ENCODE results near the gene CHML. TPM values are rescaled to one million over a fixed set of nuclear protein-coding genes. Genes with fewer than 3 reads are reported as not detected.

CHML gene
- total RNA-seq, 1 experiment from 2014 or later = 33.7 TPM

DNA sequence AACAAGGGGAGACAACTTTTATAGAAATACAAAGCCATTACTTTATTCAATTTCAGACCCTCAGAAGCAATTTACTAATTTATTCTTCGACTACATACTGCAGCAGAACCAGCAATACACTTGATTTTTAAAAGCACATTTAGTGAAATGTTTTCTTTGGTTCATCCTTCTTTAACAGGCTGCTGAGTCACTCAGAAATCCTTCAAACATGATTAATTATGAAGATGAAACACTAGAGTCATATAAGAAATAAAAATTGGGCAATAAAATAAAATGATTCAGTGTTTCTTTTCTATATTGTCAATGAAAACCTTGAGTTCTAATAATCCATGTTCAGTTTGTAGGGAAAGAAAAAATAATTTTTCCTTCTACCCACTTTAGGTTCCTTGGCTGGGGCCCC lies 47.0 kb downstream of the CHML start:
- Mint-ChIP-seq H3K4me1 (ENCODE audit: insufficient read depth, unreplicated experiment) (peaks cover 39% of the 10 kb centered on the region), H3K4me3 (ENCODE audit: unreplicated experiment) (no peak overlapping the region), H3K36me3 (ENCODE audit: insufficient read depth, unreplicated experiment) (peaks cover 68% of the 10 kb centered on the region), H3K9me3 (ENCODE audit: unreplicated experiment) (no peaks in the 10 kb centered on the region), H3K27me3 (ENCODE audit: insufficient read depth, unreplicated experiment) (no peaks in the 10 kb centered on the region), H3K27ac (ENCODE audit: low read depth, unreplicated experiment) (peak overlapping the region; percentile 76)
- intact Hi-C loops (cut with micrococcal nuclease) = loop anchor here (2.0 to 10.0 kb wide), 3 partner anchors 14 to 788 kb away; no protein-coding TSS in a partner anchor
- DNase-seq (ENCODE audit: unreplicated experiment) = peak; percentile 75
- TF ChIP-seq, protein P1, sequence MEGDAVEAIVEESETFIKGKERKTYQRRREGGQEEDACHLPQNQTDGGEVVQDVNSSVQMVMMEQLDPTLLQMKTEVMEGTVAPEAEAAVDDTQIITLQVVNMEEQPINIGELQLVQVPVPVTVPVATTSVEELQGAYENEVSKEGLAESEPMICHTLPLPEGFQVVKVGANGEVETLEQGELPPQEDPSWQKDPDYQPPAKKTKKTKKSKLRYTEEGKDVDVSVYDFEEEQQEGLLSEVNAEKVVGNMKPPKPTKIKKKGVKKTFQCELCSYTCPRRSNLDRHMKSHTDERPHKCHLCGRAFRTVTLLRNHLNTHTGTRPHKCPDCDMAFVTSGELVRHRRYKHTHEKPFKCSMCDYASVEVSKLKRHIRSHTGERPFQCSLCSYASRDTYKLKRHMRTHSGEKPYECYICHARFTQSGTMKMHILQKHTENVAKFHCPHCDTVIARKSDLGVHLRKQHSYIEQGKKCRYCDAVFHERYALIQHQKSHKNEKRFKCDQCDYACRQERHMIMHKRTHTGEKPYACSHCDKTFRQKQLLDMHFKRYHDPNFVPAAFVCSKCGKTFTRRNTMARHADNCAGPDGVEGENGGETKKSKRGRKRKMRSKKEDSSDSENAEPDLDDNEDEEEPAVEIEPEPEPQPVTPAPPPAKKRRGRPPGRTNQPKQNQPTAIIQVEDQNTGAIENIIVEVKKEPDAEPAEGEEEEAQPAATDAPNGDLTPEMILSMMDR (IDR thresholded peaks at IDR 0.05; ENCODE audit: unreplicated experiment) = no peak
- POLR2A ChIA-PET = interaction anchor here (0.6 to 7.2 kb wide), 8 partner anchors 10 to 74 kb away, joined by 3 to 126 read pairs (median 12); partner anchors contain the start of genes FH and KMO
- CTCF ChIA-PET = interaction anchor here (0.7 to 10.1 kb wide), 5 partner anchors 9 to 1380 kb away, joined by 3 to 155 read pairs (median 6); no protein-coding TSS in a partner anchor
- no TSS peak for BruUV-seq (replicated peaks)

DNA sequence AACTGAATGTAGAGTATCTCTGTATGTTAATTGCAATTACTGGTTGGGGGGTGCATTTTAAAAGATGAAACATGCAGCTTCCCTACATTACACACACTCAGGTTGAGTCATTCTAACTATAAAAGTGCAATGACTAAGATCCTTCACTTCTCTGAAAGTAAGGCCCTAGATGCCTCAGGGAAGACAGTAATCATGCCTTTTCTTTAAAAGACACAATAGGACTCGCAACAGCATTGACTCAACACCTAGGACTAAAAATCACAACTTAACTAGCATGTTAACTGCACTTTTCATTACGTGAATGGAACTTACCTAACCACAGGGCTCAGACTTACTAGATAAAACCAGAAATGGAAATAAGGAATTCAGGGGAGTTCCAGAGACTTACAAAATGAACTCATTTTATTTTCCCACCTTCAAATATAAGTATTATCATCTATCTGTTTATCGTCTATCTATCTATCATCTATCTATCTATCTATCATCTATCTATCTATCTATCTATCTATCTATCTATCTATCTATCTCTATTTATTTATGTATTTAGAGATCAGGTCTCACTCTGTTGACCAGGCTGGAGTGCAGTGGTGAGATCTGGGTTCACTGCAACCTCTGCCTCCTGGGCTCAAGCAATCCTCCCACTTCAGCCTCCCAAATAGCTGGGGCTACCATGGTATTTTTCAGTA lies 47.8 kb downstream of the CHML start:
- BruUV-seq (replicated peaks) = TSS peak; percentile 97
- H3K4me1 Mint-ChIP-seq (ENCODE audit: insufficient read depth, unreplicated experiment) = peaks cover 39% of the 10 kb centered on the region
- POLR2A ChIA-PET = interaction anchor here (0.6 to 7.2 kb wide), 16 partner anchors 8 to 114 kb away, joined by 3 to 126 read pairs (median 6); partner anchors contain the start of genes CHML, FH, KMO and OPN3

DNA sequence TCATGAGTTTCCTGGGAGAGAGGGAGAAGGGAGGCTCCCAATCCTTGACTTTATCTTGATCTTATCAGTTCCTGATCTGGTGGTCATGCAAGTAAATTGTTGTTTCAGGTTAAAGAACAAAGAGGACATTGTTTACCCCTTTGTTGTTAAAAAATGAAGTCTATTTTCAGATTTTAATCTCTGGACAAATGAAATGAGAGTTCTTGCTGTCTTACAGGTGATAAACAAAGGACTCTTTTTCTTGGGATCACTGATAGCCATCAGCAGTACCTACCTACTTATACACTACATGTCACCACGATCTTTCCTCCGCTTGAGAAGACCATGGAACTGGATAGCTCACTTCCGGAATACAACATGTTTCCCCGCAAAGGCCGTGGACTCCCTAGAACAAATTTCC lies 48.4 kb downstream of the CHML start:
- intact Hi-C loops (cut with micrococcal nuclease) = loop anchor here (1.0 to 10.0 kb wide), 5 partner anchors 9 to 787 kb away; no protein-coding TSS in a partner anchor
- H3K27ac Mint-ChIP-seq (ENCODE audit: low read depth, unreplicated experiment) = peak overlapping the region; percentile 76
- TF ChIP-seq, protein P1 (IDR thresholded peaks at IDR 0.05; ENCODE audit: unreplicated experiment) = no peak
- H3K4me1 Mint-ChIP-seq (ENCODE audit: insufficient read depth, unreplicated experiment) = peaks cover 39% of the 10 kb centered on the region
- no peaks in the 10 kb centered on the region for H3K9me3 Mint-ChIP-seq (ENCODE audit: unreplicated experiment)
- no TSS peak for BruUV-seq (replicated peaks)
- no peak for DNase-seq (ENCODE audit: unreplicated experiment)
- no peaks in the 10 kb centered on the region for H3K27me3 Mint-ChIP-seq (ENCODE audit: insufficient read depth, unreplicated experiment)
- ChIA-PET POLR2A (interaction anchor here (0.6 to 7.2 kb wide), 22 partner anchors 9 to 243 kb away, joined by 3 to 126 read pairs (median 4); partner anchors contain the start of genes CHML, FH, KMO and OPN3), CTCF (interaction anchor here (0.5 to 10.1 kb wide), 10 partner anchors 12 to 414 kb away, joined by 3 to 155 read pairs (median 6); partner anchors contain the start of gene KMO)
- peak overlapping the region; percentile 13 for H3K4me3 Mint-ChIP-seq (ENCODE audit: unreplicated experiment)
- peaks cover 66% of the 10 kb centered on the region for H3K36me3 Mint-ChIP-seq (ENCODE audit: insufficient read depth, unreplicated experiment)

More for the DNA sequence above, 47.8 kb downstream of the CHML start:
- DNase-seq (ENCODE audit: unreplicated experiment) = peak; percentile 98
- H3K4me3 Mint-ChIP-seq (ENCODE audit: unreplicated experiment) = peak overlapping the region; percentile 7
- intact Hi-C loops (cut with micrococcal nuclease) = loop anchor here (1.0 to 10.0 kb wide), 4 partner anchors 8 to 788 kb away; no protein-coding TSS in a partner anchor
- CTCF ChIA-PET = interaction anchor here (0.5 to 10.1 kb wide), 7 partner anchors 11 to 253 kb away, joined by 3 to 155 read pairs (median 10); partner anchors contain the start of gene KMO
- H3K27ac Mint-ChIP-seq (ENCODE audit: low read depth, unreplicated experiment) = peak overlapping the region; percentile 76
- TF ChIP-seq, protein P1 (IDR thresholded peaks at IDR 0.05; ENCODE audit: unreplicated experiment) = no peak
- H3K27me3 Mint-ChIP-seq (ENCODE audit: insufficient read depth, unreplicated experiment) = no peaks in the 10 kb centered on the region
- H3K9me3 Mint-ChIP-seq (ENCODE audit: unreplicated experiment) = no peaks in the 10 kb centered on the region
- H3K36me3 Mint-ChIP-seq (ENCODE audit: insufficient read depth, unreplicated experiment) = peaks cover 67% of the 10 kb centered on the region

DNA sequence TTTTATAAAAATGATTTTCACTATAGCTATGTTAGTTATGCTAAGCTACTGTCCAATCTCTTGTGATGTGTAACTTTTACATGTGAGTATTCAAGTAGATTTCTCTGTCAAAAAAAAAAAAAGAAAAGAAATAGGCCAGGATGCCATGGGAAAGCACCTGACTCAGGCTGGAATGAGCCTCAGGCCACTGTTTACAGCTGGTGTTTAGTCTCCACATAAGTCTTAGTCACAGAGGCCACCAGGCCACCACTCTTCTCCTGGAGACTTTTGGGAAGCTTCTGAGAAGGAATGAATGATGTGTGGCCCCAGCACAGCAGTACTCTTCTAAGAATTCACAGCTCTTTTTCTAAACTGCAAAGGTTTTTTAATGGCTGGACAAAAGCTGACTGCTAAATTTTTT lies 48.9 kb downstream of the CHML start:
- Mint-ChIP-seq H3K9me3 (ENCODE audit: unreplicated experiment) (no peaks in the 10 kb centered on the region), H3K4me1 (ENCODE audit: insufficient read depth, unreplicated experiment) (peaks cover 37% of the 10 kb centered on the region), H3K27me3 (ENCODE audit: insufficient read depth, unreplicated experiment) (no peaks in the 10 kb centered on the region), H3K27ac (ENCODE audit: low read depth, unreplicated experiment) (peak overlapping the region; percentile 76), H3K36me3 (ENCODE audit: insufficient read depth, unreplicated experiment) (peaks cover 65% of the 10 kb centered on the region), H3K4me3 (ENCODE audit: unreplicated experiment) (peak overlapping the region; percentile 13)
- ChIA-PET CTCF (interaction anchor here (0.6 to 10.1 kb wide), 13 partner anchors 12 to 859 kb away, joined by 3 to 155 read pairs (median 3); partner anchors contain the start of gene KMO), POLR2A (interaction anchor here (0.6 to 7.2 kb wide), 19 partner anchors 9 to 541 kb away, joined by 3 to 126 read pairs (median 4); partner anchors contain the start of genes CHML, FH, KMO and OPN3)
- intact Hi-C loops (cut with micrococcal nuclease) = loop anchor here (1.0 to 10.0 kb wide), 3 partner anchors 60 to 787 kb away; no protein-coding TSS in a partner anchor
- TF ChIP-seq, protein P1 (IDR thresholded peaks at IDR 0.05; ENCODE audit: unreplicated experiment) = no peak
- peak; percentile 79 for DNase-seq (ENCODE audit: unreplicated experiment)
- BruUV-seq (replicated peaks) = no TSS peak

Data from MCF 10A (cell line).